K562 (cell line): ENCODE data around the gene TRIO. TPM values are rescaled to one million over a fixed set of nuclear protein-coding genes. Genes with fewer than 3 reads are reported as not detected.

Source experiments
- ATAC-seq: fragments of 200-7000 bp; cut with Tn5 transposase; 3 replicates; pipeline ENCODE4 v1.9.1; 2020; ENCODE audit warnings: moderate library complexity
- BruUV-seq: library from RNA; stranded (reverse); fragments of 400-500 nt; replicated peaks from 2 replicates; lab custom pipeline; 2021; lab: Mats Ljungman, UMichigan
- CTCF ChIA-PET: fragments of 300-600 bp; formaldehyde crosslinking; extraction: SDS; loops from one replicate; lab custom pipeline; 2021; ENCODE audit warnings: low intra/inter-chr PET ratio; lab: Yijun Ruan, JAX
- POLR2A ChIA-PET: fragments of 300-600, 350-650 bp; sonication (Branson Sonifier 250); formaldehyde crosslinking; extraction: SDS; loops from one replicate; lab custom pipeline; 2021; ENCODE audit warnings: antibody characterized with exemption, inconsistent platforms; lab: Yijun Ruan, JAX
- DNase-seq, 4 experiments: peaks; one replicate each; pipeline versions ENCODE4 v3.0.0 to v3.0.0-alpha.2; 2011 to 2018; ENCODE audit warnings: low spot score in 3 of 4, mixed read lengths in 3 of 4; ENCODE audit errors: extremely low read depth in 1 of 4
- FAIRE-seq: peaks from 2 replicates; lab custom pipeline; 2011; peaks lifted over from hg19 to GRCh38; lab: Jason Lieb, UNC
- H2AFZ ChIP-seq: 2 replicates; pipeline ENCODE4 v1.6.0; 2011; ENCODE audit warnings: low read depth, low read length, control low read depth, inconsistent platforms
- H3K27ac ChIP-seq: fragments of 200-600 bp; 3 replicates; pipeline ENCODE4 v1.8.0; 2011; ENCODE audit warnings: low read depth, mild to moderate bottlenecking, control low read depth, inconsistent platforms, low read length, moderate library complexity, mixed read lengths; ENCODE audit errors: extremely low read depth
- H3K27me3 ChIP-seq, 2 experiments: fragments of 300-600 bp in 1 of 2; 2 replicates in 1 of 2; 3 replicates in 1 of 2; pipeline versions ENCODE4 v1.6.0 to v1.8.0; 2011; ENCODE audit warnings: inconsistent platforms in 2 of 2, low read length in 2 of 2, mild to moderate bottlenecking in 1 of 2, mixed read lengths in 1 of 2, moderate library complexity in 1 of 2; ENCODE audit not compliant: control insufficient read depth in 2 of 2, insufficient read depth in 2 of 2
- H3K36me3 ChIP-seq: fragments of 300-600 bp; 3 replicates; pipeline ENCODE4 v1.8.0; 2011; ENCODE audit warnings: mild to moderate bottlenecking, low read length, inconsistent platforms; ENCODE audit not compliant: control insufficient read depth, insufficient read depth
- H3K4me1 ChIP-seq, 2 experiments: fragments of 200-600 bp in 1 of 2; replicated peaks in 1 of 2; 2 replicates in 1 of 2; 3 replicates in 1 of 2; pipeline versions ENCODE4 v1.5.1 to v1.8.0; 2011; ENCODE audit warnings: inconsistent platforms in 2 of 2, low read length in 2 of 2, mild to moderate bottlenecking in 1 of 2, mixed read lengths in 1 of 2, moderate library complexity in 1 of 2; ENCODE audit not compliant: control insufficient read depth in 2 of 2, insufficient read depth in 2 of 2
- H3K4me2 ChIP-seq: 2 replicates; pipeline ENCODE4 v1.6.1; 2011; ENCODE audit warnings: low read length, control low read depth, inconsistent platforms, mixed read lengths; ENCODE audit not compliant: insufficient read depth
- H3K4me3 ChIP-seq: fragments of 200-600 bp; sonication (generic), shearing (Covaris generic); 2 replicates; pipeline ENCODE4 v1.5.1; 2016; ENCODE audit warnings: control low read depth, inconsistent platforms
- H3K79me2 ChIP-seq: fragments of 200-600 bp; 3 replicates; pipeline ENCODE4 v1.8.0; 2011; ENCODE audit warnings: low read length, inconsistent platforms; ENCODE audit not compliant: control insufficient read depth, insufficient read depth
- H3K9ac ChIP-seq, 2 experiments: 2 replicates each; pipeline versions ENCODE4 v1.6.0 to v1.6.1; 2011; ENCODE audit warnings: low read depth in 2 of 2, low read length in 2 of 2, control low read depth in 1 of 2, inconsistent platforms in 1 of 2, mild to moderate bottlenecking in 1 of 2, mixed read lengths in 1 of 2; ENCODE audit not compliant: insufficient read depth in 1 of 2
- H3K9me1 ChIP-seq: one replicate; pipeline ENCODE4 v1.6.0; 2011; ENCODE audit warnings: inconsistent platforms, mild to moderate bottlenecking, low read length, moderate library complexity; ENCODE audit not compliant: control insufficient read depth, insufficient read depth
- H3K9me3 ChIP-seq: replicated peaks from 2 replicates; pipeline ENCODE4 v1.5.1; 2011; ENCODE audit warnings: low read depth, low read length, inconsistent platforms; ENCODE audit not compliant: control insufficient read depth, insufficient read depth
- H4K20me1 ChIP-seq: replicated peaks from 2 replicates; pipeline ENCODE4 v1.6.1; 2011; ENCODE audit warnings: low read length, inconsistent platforms, mixed read lengths; ENCODE audit not compliant: control insufficient read depth, insufficient read depth
- EZH2 ChIP-seq: IDR thresholded peaks from 2 replicates; pipeline ENCODE4 v1.6.1; 2012; ENCODE audit warnings: low read depth, mild to moderate bottlenecking, inconsistent platforms, low read length, borderline replicate concordance
- FIP1L1 ChIP-seq: fragments of 200-400 bp; formaldehyde crosslinking; IDR thresholded peaks from 2 replicates; pipeline ENCODE4 v1.6.1; 2018; ENCODE audit warnings: mild to moderate bottlenecking, low read depth, low read length; ENCODE audit not compliant: poor library complexity, severe bottlenecking
- FOXK1 ChIP-seq: sonication (generic); formaldehyde crosslinking; IDR thresholded peaks from 2 replicates; pipeline ENCODE4 v1.8.0; 2022; ENCODE audit warnings: missing genetic modification reagents, mild to moderate bottlenecking, borderline replicate concordance
- ILF3 ChIP-seq: fragments of 450-650 bp; IDR thresholded peaks from 2 replicates; pipeline ENCODE4 v1.6.1; 2018; ENCODE audit warnings: antibody characterized with exemption, mild to moderate bottlenecking, moderate library complexity, borderline replicate concordance
- RUNX1 ChIP-seq: sonication (generic); IDR thresholded peaks from 2 replicates; pipeline ENCODE4 v1.6.1; 2016; ENCODE audit warnings: antibody characterized with exemption, low read depth
- TCF7 ChIP-seq: sonication (generic); IDR thresholded peaks from 2 replicates; pipeline ENCODE4 v1.6.1; 2016; ENCODE audit warnings: antibody characterized with exemption, borderline replicate concordance
- ZC3H8 ChIP-seq: fragments of 450-650 bp; IDR thresholded peaks from 2 replicates; pipeline ENCODE4 v1.6.1; 2017
- ZNF551 ChIP-seq: fragments of 250-450 bp; sonication (Bioruptor Pico); IDR thresholded peaks from 2 replicates; pipeline ENCODE4 v1.5.0; 2021; ENCODE audit warnings: mild to moderate bottlenecking, moderate library complexity
- WGBS: fragments of 100-300 bp; shearing (Covaris generic); methylation state at CpG from one replicate; pipeline ENCODE4 v1.1.6; 2016; ENCODE audit warnings: low coverage, mixed read lengths; ENCODE audit not compliant: insufficient coverage; ENCODE audit errors: missing lambda C conversion rate; 5-methylcytosine and 5-hydroxymethylcytosine counted together
- in situ Hi-C: fragments of 300-500 bp; cut with MboI; formaldehyde crosslinking; loops from 4 replicates; pipeline ENCODE4 v1.15.0; 2018; ENCODE audit warnings: inconsistent platforms, mixed read lengths
- intact Hi-C: fragments of 100-400 bp; cut with micrococcal nuclease; formaldehyde crosslinking; loops from 2 replicates; pipeline ENCODE4 v1.14.2; 2022
- polyA plus RNA-seq, 8 experiments: library from polyadenylated mRNA; depleted of rRNA in 4 of 8; stranded (reverse) in 5 of 8; unstranded in 3 of 8; fragments of >200 nt; fragmentation: Nextera tagmentation in 2 of 8; fragmentation: Illumina TruSeq in 1 of 8; extraction: Ambion mirVana in 2 of 8; extraction: Trizol in 1 of 8; gene quantifications; 2 replicates each; pipeline versions ENCODE4 v1.2.1 to v1.2.3, GENCODE V29; 2011 to 2014; ENCODE audit warnings: inconsistent platforms in 1 of 8, missing spikeins in 1 of 8
- total RNA-seq, 7 experiments: library from RNA; depleted of rRNA in 6 of 7; stranded (reverse); fragments of >200 nt in 6 of 7; fragmentation: Illumina TruSeq in 2 of 7; extraction: Trizol in 2 of 7; gene quantifications; 2 replicates each; pipeline versions ENCODE4 v1.2.1 to v1.2.3, GENCODE V29; 2011 to 2021; ENCODE audit warnings: low replicate concordance in 1 of 7
- TF ChIP-seq, protein P1 (sequence below), 3 experiments: fragments of 200-800 bp in 1 of 3; sonication (Bioruptor generic) in 1 of 3; sonication (generic) in 1 of 3; formaldehyde crosslinking in 1 of 3; IDR thresholded peaks; 2 replicates each; pipeline versions ENCODE4 v1.6.1 to v1.8.0; 2016 to 2022; ENCODE audit warnings: mild to moderate bottlenecking in 2 of 3, missing compliant biosample characterization in 2 of 3, missing genetic modification characterization in 2 of 3, missing genetic modification reagents in 1 of 3

The TRIO gene
- total and polyA plus RNA-seq, 9 of the 15 experiments (the other 6 are each of a cell fraction or from before 2014, with no cell fraction given), result 0.24 to 5.0 (median 1.1) TPM

DNA sequence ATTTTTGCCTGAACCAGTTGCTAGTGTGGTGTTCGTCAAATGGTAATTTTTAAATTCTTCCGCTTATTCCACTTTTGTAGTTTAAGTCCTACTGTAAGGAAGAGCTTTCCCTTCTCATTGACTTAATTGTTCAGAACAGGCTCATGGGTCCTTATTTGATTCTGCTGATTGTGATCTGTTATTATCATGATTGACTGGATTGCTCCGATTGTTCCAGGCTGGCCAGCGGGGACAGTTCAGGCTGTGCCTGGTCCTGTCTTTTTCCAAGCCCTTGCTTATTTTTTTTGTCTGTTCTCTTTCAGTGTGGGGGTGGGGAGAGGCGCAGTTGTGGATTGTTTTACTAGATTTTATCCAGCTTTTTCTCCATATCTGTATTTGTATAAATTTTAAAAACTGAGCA lies 52.4 kb downstream of the TRIO start (continued):
- no peak for TF ChIP-seq ILF3
- TF ChIP-seq, protein P1, sequence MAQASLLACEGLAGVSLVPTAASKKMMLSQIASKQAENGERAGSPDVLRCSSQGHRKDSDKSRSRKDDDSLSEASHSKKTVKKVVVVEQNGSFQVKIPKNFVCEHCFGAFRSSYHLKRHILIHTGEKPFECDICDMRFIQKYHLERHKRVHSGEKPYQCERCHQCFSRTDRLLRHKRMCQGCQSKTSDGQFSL (CRISPR knock-in tag; IDR thresholded peaks at IDR 0.05), result no peak
- TF ChIP-seq, protein P1 (tag; IDR thresholded peaks at IDR 0.05), result no peak
- no peak for TF ChIP-seq ZC3H8
- no peak for TF ChIP-seq TCF7
- TF ChIP-seq, all 486 proteins: peak for 0

DNA sequence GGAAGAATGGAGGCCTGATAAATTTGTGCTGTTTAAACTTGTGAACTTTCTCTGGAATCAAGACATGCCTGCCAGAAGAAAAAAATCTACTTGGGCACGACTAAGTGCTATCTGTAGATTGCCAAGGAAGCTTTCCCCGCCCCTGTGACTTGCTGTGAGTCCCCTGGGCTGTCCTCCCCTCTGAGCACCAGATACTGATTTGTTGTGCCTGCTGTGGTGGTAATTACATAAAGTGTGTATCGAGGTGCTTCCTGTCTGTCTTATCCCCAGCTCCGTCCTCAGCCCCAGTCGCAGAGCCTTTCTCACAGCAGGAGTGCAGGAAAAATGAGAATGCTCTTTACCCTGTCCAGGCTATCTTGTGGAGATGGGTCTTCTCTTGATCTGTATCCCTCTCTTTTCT lies 53.9 kb downstream of the TRIO start:
- intact Hi-C loops, result no loop called here
- no peaks in the 10 kb centered on the region for H3K4me1 ChIP-seq
- no TSS peak for BruUV-seq
- in situ Hi-C loops, result no loop called here
- H2AFZ ChIP-seq, result no peak overlapping the region
- H3K79me2 ChIP-seq, result no peaks in the 10 kb centered on the region
- POLR2A ChIA-PET, result no interaction called here
- no peaks in the 10 kb centered on the region for H3K9me3 ChIP-seq
- H3K36me3 ChIP-seq, result no peaks in the 10 kb centered on the region
- no peak overlapping the region for H3K9ac ChIP-seq
- no peaks in the 10 kb centered on the region for H3K9me1 ChIP-seq
- H4K20me1 ChIP-seq, result peaks cover 4% of the 10 kb centered on the region
- DNase-seq (no peak), ATAC-seq (no peak), FAIRE-seq (no peak)
- CTCF ChIA-PET, result no interaction called here
- H3K27me3 ChIP-seq, result peaks cover 4 to 8% of the 10 kb centered on the region in 2 experiments; a peak in 4 of 5 replicates
- H3K27ac ChIP-seq, result no peak overlapping the region
- WGBS, result 0% methylated on average over 5 of the region's 5 CpGs
- no peak overlapping the region for H3K4me2 ChIP-seq
- no peak overlapping the region for H3K4me3 ChIP-seq
- TF ChIP-seq ZNF551 (CRISPR knock-in tag) (no peak), RUNX1 (no peak), FOXK1 (CRISPR knock-in tag) (no peak), EZH2 (no peak), FIP1L1 (no peak)
- TF ChIP-seq, all 486 proteins: peak for 0
